ENCODE data around the gene APBB2. TPM values are rescaled to one million over a fixed set of nuclear protein-coding genes. Genes with fewer than 3 reads are reported as not detected.

Gene APBB2
- total RNA-seq, 2 donors from 2014 or later: 134 to 137 TPM

DNA sequence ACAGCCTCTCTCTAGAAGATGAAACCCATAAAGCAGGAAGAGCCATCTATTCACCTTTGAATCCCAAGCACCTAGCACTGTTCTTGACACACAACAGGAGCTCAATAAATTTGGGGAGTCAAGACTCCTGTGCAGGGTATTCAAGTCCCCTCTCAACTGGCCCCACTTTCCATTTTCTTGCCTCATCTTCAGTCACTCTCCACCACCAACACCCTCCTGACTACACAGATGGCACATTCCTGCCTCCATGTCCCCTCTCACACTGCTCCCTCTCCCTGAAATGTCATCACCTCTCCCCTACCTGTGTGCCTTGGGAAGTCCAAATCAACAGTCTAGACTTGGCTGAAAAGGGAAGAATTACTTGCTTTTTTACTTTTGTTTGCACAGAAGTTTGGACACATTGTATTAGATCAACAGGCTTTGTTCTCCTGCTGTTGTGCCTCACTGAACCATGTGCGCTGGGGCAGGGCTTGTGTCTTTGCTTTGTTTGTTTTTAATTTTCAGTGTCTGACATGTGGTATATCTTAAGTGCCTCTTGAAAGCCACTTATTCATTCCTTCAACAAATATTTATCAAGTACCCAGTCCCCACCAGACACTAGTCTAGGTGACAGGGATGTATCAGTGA, 85.1 kb downstream of the APBB2 start:
- Histone ChIP-seq H3K36me3 (no peaks in the 10 kb centered on the region), H3K27ac (no peak overlapping the region), H3K9me3 (no peaks in the 10 kb centered on the region), H3K27me3 (replicated peaks; ENCODE audit: insufficient read depth) (no peaks in the 10 kb centered on the region), H3K4me3 (no peak overlapping the region), H3K4me1 (ENCODE audit: control insufficient read depth in 1 of 2, low read depth in 2 of 2) (peaks cover 26 to 54% of the 10 kb centered on the region in 2 donors)
- TF ChIP-seq, protein P1, sequence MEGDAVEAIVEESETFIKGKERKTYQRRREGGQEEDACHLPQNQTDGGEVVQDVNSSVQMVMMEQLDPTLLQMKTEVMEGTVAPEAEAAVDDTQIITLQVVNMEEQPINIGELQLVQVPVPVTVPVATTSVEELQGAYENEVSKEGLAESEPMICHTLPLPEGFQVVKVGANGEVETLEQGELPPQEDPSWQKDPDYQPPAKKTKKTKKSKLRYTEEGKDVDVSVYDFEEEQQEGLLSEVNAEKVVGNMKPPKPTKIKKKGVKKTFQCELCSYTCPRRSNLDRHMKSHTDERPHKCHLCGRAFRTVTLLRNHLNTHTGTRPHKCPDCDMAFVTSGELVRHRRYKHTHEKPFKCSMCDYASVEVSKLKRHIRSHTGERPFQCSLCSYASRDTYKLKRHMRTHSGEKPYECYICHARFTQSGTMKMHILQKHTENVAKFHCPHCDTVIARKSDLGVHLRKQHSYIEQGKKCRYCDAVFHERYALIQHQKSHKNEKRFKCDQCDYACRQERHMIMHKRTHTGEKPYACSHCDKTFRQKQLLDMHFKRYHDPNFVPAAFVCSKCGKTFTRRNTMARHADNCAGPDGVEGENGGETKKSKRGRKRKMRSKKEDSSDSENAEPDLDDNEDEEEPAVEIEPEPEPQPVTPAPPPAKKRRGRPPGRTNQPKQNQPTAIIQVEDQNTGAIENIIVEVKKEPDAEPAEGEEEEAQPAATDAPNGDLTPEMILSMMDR (IDR thresholded peaks at IDR 0.05): no peak
- no peak for DNase-seq (ENCODE audit: low spot score)
- no peak for ATAC-seq (ENCODE audit: insufficient number of reproducible peaks, low FRiP score, low read depth)

DNA sequence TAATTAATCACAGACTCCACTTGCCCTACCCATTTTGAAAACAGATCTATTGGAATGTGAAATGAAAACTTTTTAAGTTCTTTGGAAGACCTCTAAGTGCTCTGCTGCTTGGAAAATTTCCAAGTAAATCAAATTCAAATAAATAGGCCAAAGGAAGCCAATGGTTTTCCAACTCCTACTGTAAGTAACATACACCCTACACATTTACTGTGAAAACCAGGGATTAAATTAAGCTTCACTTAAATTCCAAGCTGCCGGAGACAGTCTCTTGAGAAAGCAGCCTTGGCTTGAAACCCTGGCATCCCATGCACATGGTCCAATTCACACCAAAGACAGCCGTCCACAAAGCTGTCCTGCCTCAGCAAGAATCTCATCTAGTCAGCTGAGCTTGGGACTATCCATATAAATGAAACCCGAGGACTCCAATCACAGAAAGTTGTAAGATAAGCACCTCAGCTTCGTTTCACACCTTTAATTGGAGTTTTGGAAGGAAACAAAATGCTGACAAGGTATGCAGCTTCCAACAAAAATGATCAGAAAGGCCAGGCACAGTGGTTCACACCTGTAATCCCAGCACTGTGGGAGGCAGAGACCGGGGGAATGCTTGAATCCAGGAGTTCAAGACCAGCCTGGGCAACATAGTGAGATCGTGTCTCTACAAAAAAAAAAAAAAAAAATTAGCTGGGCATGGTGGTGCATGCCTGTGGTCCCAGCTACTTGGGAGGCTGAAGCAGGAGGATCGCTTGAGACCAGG, 88.6 kb downstream of the APBB2 start:
- Histone ChIP-seq H3K36me3 (no peaks in the 10 kb centered on the region), H3K27me3 (replicated peaks; ENCODE audit: insufficient read depth) (no peaks in the 10 kb centered on the region), H3K4me1 (ENCODE audit: control insufficient read depth in 1 of 2, low read depth in 2 of 2) (peaks cover 15 to 41% of the 10 kb centered on the region in 2 donors), H3K9me3 (no peaks in the 10 kb centered on the region), H3K27ac (no peak overlapping the region), H3K4me3 (no peak overlapping the region)
- TF ChIP-seq, protein P1 (IDR thresholded peaks at IDR 0.05): no peak
- no peak for ATAC-seq (ENCODE audit: insufficient number of reproducible peaks, low FRiP score, low read depth)
- no peak for DNase-seq (ENCODE audit: low spot score)

DNA sequence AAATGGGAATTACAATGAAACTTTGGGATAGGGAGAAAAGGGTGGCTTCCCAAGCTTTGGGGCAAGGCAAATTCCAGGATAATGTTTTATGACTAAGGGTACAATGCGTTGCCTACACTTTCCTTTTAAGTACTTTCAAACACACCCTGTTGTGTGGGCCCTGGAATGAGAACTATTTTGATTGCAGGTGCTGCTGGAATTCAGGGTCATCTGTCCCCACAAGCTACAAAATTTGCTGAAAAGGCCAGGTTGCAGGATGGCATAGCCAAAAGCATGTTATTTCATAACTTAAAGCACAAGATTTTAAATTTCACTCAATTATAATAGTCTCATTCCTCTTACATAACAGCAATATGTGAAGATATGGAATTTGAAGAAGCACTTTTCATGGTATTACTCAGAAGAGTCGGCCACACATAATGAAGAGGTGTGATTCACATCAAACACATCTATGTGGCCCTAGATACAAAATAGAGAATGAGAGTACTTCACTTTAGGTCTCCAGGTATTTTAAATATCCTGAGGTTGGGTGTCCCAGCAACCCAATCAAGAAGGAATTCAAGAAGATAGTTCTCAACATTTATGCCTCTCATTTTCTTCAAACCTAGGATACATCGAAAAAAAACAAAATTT, 89.3 kb downstream of the APBB2 start:
- peaks cover 16 to 42% of the 10 kb centered on the region in 2 donors for H3K4me1 ChIP-seq (ENCODE audit: control insufficient read depth in 1 of 2, low read depth in 2 of 2)
- H3K9me3 ChIP-seq: no peaks in the 10 kb centered on the region
- H3K36me3 ChIP-seq: no peaks in the 10 kb centered on the region
- no peak for DNase-seq (ENCODE audit: low spot score)
- no peak overlapping the region for H3K27ac ChIP-seq
- TF ChIP-seq, protein P1 (IDR thresholded peaks at IDR 0.05): no peak
- H3K4me3 ChIP-seq: no peak overlapping the region
- H3K27me3 ChIP-seq (replicated peaks; ENCODE audit: insufficient read depth): no peaks in the 10 kb centered on the region
- no peak for ATAC-seq (ENCODE audit: insufficient number of reproducible peaks, low FRiP score, low read depth)

DNA sequence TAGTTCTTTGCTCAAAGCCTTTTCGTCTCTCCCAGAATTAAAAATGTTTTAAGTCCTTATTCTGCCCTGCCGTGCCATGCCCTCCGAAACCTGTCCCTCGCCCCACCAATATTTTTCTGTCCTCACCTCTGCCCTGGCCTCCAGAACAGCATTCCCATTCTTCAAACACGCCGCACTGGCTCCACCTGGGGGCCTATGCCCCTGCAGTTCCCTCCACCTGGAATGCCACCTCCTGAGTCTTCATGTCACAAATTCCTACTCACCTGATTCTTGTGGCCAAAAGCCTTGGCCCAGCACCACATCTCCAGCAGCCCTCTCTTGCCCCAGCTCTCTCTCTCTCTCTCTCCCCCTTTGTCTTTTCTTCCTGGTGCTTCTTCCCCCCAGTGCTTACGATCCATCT, 91.6 kb downstream of the APBB2 start:
- H3K4me1 ChIP-seq (ENCODE audit: control insufficient read depth in 1 of 2, low read depth in 2 of 2): peaks cover 22 to 56% of the 10 kb centered on the region in 2 donors
- no peak overlapping the region for H3K27ac ChIP-seq
- no peaks in the 10 kb centered on the region for H3K9me3 ChIP-seq
- TF ChIP-seq, protein P1 (IDR thresholded peaks at IDR 0.05): no peak
- H3K4me3 ChIP-seq: no peak overlapping the region
- H3K36me3 ChIP-seq: no peaks in the 10 kb centered on the region
- no peaks in the 10 kb centered on the region for H3K27me3 ChIP-seq (replicated peaks; ENCODE audit: insufficient read depth)
- no peak for DNase-seq (ENCODE audit: low spot score)
- ATAC-seq (ENCODE audit: insufficient number of reproducible peaks, low FRiP score, low read depth): no peak

DNA sequence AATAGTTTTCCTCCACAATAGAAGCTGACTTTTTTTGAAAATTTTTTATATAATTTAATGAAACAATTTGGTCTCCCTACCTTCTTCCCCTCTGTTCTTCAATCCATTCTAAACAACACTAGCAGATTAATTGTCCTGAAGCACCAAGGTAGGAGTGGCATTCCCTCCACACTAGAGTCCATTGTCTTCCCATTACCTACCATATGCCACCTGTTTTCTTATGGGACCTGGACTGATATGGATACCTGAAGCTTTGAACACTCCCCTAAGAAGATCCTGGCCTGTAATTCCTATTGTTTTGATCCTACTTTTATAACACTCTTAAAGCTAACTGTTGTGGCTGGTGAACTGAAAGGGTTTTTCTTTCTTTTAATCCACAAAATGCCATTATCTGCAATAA, 92.0 kb downstream of the APBB2 start:
- TF ChIP-seq, protein P1 (IDR thresholded peaks at IDR 0.05): no peak
- H3K4me1 ChIP-seq (ENCODE audit: control insufficient read depth in 1 of 2, low read depth in 2 of 2): peaks cover 22 to 56% of the 10 kb centered on the region in 2 donors
- H3K27ac ChIP-seq: no peak overlapping the region
- H3K27me3 ChIP-seq (replicated peaks; ENCODE audit: insufficient read depth): no peaks in the 10 kb centered on the region
- H3K36me3 ChIP-seq: no peaks in the 10 kb centered on the region
- ATAC-seq (ENCODE audit: insufficient number of reproducible peaks, low FRiP score, low read depth) (no peak), DNase-seq (ENCODE audit: low spot score) (no peak)
- H3K9me3 ChIP-seq: no peaks in the 10 kb centered on the region
- H3K4me3 ChIP-seq: no peak overlapping the region
